ENCODE results near the gene EML4.

EML4 gene

GRCh38 chr2:42139101-42139500 is 30.1 kb upstream of the EML4 start:
- no peaks in the 10 kb centered on the region for H3K36me3 ChIP-seq (ENCODE audit: control insufficient read depth, insufficient read depth, low read length)
- H3K4me1 ChIP-seq = peaks cover 60% of the 10 kb centered on the region
- no peak overlapping the region for H3K4me3 ChIP-seq (ENCODE audit: low read depth, low read length)
- TF ChIP-seq CTCF (IDR thresholded peaks at IDR 0.05) = no peak
- no peak overlapping the region for H3K4me2 ChIP-seq (ENCODE audit: low read length)
- H3K9me3 ChIP-seq (ENCODE audit: control insufficient read depth, low read length) = no peaks in the 10 kb centered on the region
- no peak overlapping the region for H2AFZ ChIP-seq
- H3K27me3 ChIP-seq (ENCODE audit: control insufficient read depth, insufficient read depth, low read length) = no peaks in the 10 kb centered on the region
- no peak overlapping the region for H3K9ac ChIP-seq
- H3K27ac ChIP-seq = peak overlapping the region; percentile 77
- no peaks in the 10 kb centered on the region for H3K79me2 ChIP-seq

GRCh38 chr2:42140496-42140895 is 28.7 kb upstream of the EML4 start:
- no peaks in the 10 kb centered on the region for H3K9me3 ChIP-seq (ENCODE audit: control insufficient read depth, low read length)
- no peaks in the 10 kb centered on the region for H3K79me2 ChIP-seq
- no peaks in the 10 kb centered on the region for H3K27me3 ChIP-seq (ENCODE audit: control insufficient read depth, insufficient read depth, low read length)
- no peak overlapping the region for H2AFZ ChIP-seq
- peaks cover 51% of the 10 kb centered on the region for H3K4me1 ChIP-seq
- no peak overlapping the region for H3K4me2 ChIP-seq (ENCODE audit: low read length)
- no peak overlapping the region for H3K4me3 ChIP-seq (ENCODE audit: low read depth, low read length)
- H3K36me3 ChIP-seq (ENCODE audit: control insufficient read depth, insufficient read depth, low read length) = no peaks in the 10 kb centered on the region
- H3K27ac ChIP-seq = peak overlapping the region; percentile 95
- TF ChIP-seq CTCF (IDR thresholded peaks at IDR 0.05) = no peak
- no peak overlapping the region for H3K9ac ChIP-seq

- peak overlapping the region; percentile 54 for H2AFZ ChIP-seq
- H3K36me3 ChIP-seq (ENCODE audit: control insufficient read depth, insufficient read depth, low read length) = no peaks in the 10 kb centered on the region
- H3K79me2 ChIP-seq = no peaks in the 10 kb centered on the region
- H3K27ac ChIP-seq = peak overlapping the region; percentile 95
- H3K4me1 ChIP-seq = peaks cover 37% of the 10 kb centered on the region
- H3K27me3 ChIP-seq (ENCODE audit: control insufficient read depth, insufficient read depth, low read length) = no peaks in the 10 kb centered on the region
- H3K9me3 ChIP-seq (ENCODE audit: control insufficient read depth, low read length) = no peaks in the 10 kb centered on the region
- no peak for TF ChIP-seq CTCF (IDR thresholded peaks at IDR 0.05)
- peak overlapping the region; percentile 45 for H3K4me3 ChIP-seq (ENCODE audit: low read depth, low read length)
- H3K4me2 ChIP-seq (ENCODE audit: low read length) = peak overlapping the region; percentile 69
- peak overlapping the region; percentile 0 for H3K9ac ChIP-seq
These were observed 27.2 kb upstream of the EML4 start for GRCh38 chr2:42141687-42142546.

- Histone ChIP-seq H3K4me2 (ENCODE audit: low read length) (no peak overlapping the region), H3K27ac (peak overlapping the region; percentile 95), H3K4me1 (peaks cover 33% of the 10 kb centered on the region), H3K4me3 (ENCODE audit: low read depth, low read length) (no peak overlapping the region), H3K27me3 (ENCODE audit: control insufficient read depth, insufficient read depth, low read length) (no peaks in the 10 kb centered on the region), H3K36me3 (ENCODE audit: control insufficient read depth, insufficient read depth, low read length) (no peaks in the 10 kb centered on the region), H2AFZ (peak overlapping the region; percentile 54), H3K79me2 (no peaks in the 10 kb centered on the region), H3K9ac (no peak overlapping the region), H3K9me3 (ENCODE audit: control insufficient read depth, low read length) (no peaks in the 10 kb centered on the region)
- TF ChIP-seq CTCF (IDR thresholded peaks at IDR 0.05) = no peak
These were observed 26.5 kb upstream of the EML4 start for GRCh38 chr2:42142547-42143184.
